ENCODE results near the gene C2CD5.
"Not testable (repeated sequence)": the region's sequence is repeated elsewhere in the genome, so short reads cannot be mapped to it uniquely, and the experiment has no call there.

C2CD5 gene, protein sequence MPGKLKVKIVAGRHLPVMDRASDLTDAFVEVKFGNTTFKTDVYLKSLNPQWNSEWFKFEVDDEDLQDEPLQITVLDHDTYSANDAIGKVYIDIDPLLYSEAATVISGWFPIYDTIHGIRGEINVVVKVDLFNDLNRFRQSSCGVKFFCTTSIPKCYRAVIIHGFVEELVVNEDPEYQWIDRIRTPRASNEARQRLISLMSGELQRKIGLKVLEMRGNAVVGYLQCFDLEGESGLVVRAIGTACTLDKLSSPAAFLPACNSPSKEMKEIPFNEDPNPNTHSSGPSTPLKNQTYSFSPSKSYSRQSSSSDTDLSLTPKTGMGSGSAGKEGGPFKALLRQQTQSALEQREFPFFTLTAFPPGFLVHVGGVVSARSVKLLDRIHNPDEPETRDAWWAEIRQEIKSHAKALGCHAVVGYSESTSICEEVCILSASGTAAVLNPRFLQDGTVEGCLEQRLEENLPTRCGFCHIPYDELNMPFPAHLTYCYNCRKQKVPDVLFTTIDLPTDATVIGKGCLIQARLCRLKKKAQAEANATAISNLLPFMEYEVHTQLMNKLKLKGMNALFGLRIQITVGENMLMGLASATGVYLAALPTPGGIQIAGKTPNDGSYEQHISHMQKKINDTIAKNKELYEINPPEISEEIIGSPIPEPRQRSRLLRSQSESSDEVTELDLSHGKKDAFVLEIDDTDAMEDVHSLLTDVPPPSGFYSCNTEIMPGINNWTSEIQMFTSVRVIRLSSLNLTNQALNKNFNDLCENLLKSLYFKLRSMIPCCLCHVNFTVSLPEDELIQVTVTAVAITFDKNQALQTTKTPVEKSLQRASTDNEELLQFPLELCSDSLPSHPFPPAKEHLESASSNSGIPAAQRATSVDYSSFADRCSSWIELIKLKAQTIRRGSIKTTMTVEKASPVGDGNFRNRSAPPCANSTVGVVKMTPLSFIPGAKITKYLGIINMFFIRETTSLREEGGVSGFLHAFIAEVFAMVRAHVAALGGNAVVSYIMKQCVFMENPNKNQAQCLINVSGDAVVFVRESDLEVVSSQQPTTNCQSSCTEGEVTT

DNA sequence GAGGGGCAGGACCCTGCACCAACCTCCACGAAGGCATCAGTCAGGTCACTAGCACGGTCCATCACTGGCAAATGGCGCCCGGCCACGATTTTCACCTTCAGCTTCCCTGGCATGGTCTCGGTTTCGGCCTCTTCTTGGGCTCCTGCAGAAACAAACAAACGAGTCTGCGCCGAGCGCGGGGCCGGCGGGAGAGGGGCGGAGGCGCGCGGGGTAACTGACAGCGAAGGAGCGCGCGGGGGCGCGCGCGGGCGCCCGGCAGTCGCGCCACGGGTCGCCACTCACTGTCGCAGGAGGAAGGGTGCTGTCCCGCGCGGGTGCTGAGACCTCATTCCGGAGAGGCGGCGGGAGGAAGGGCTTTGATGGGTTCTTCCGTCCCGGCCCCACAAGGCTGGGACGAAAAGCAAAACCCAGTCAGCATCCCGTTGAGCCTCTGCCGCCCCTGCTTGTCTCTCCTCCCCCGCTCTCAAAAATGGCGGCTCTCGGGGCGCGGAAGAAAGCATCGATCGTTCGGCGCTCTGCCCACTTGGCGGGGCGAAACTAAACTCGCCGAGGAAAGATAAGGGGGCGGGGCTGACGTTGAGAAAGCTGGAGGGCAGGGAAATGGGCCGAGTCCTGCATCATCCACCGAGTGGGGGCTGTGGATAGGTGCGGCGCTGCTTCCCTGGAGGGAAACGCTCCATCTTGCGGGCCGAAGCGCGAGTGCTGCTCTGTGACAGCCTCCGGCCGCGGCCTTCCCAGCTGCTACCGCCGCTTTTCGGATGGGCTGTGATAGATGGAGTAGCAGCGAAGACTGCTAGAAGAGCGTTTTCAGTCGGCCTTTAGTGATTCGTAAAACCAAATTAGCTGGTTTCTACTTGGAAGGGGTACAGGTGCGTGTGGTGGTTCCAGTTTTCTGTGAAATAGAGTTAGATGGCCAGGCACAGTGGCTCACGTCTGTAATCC is at the start of gene C2CD5:
C2CD5 (minus strand) TSS at position 505 of the 942 bp plus-strand sequence; CDS start at position 113, 392 bp downstream.
- peak; percentile 88 to 94 (median 90) for DNase-seq

DNA sequence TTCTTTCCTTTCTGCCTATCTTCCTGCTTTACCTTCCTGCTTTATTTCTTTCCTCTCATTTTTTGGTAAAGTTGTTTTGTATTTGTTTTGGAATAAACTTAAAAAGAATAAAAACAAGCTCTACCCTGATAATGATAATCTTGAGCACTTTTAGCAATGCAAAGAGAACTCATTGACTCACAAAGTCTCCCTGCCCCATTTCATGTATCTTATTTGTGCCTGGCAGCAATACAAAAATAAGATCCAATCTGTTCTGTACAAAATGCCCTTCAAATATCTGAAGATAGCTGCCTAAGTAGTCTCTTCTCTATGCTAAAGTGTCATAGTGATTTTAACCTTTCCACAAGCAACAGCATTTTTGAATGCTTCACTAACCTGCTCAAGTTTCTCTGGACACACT is 49.5 kb upstream of the C2CD5 start:
- no peak for DNase-seq

DNA sequence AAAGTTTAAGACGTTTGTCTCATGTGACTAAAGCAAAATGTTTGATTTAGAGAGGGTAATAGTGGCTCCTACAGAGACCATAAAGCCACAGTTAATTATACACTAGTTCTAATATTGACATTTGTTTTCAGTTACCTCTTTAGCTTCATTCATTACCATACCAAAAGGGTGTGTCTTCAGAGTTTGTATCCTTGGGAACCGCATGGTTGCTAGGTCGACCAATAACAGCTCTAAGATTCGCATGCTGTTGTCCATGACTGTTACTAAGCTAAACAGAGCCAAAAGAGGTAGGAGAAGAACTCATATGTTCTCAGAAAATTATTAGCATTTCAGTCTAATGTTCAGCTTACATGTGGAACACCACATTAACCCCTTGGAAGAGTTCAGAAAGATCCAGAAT is 44.5 kb upstream of the C2CD5 start:
- DNase-seq = no peak

DNA sequence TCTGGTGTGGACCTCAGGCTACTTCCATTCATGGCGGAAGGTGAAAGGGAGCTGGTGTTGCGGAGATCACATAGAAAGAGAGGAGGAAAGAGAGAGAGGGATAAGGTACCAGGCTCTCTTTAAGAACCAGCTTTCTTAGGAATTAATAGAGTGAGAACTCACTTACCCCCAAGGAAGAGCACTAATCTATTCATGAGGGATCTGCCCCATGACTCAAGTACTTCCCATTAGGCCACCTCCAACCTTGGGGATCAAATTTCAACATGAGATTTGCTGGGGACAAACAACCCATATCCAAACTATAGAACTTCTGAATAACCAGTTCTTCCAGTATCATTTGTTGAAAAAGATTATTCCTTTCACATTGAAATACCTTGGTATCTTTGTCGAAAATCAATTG is 34.0 kb upstream of the C2CD5 start:
- no peak for DNase-seq

DNA sequence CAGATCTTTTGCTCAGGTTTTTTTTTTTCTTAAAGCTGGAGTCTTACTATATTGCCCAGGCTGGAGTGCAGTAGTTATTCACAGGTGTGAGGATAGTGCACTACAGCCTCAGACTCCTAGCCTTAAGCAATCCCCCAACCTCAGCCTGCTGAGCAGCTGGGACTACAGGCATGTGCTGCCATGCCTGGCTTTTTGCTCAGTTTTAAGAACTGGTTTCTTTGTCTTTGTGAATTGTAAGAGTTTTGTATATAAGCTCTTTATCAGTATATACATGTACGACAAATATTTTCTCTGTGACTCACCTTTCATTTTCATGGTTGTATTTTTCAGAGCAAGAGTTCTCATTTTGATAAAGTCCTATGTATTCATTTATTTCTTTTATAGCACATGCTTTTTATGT is 33.3 kb upstream of the C2CD5 start:
- DNase-seq = no peak

DNA sequence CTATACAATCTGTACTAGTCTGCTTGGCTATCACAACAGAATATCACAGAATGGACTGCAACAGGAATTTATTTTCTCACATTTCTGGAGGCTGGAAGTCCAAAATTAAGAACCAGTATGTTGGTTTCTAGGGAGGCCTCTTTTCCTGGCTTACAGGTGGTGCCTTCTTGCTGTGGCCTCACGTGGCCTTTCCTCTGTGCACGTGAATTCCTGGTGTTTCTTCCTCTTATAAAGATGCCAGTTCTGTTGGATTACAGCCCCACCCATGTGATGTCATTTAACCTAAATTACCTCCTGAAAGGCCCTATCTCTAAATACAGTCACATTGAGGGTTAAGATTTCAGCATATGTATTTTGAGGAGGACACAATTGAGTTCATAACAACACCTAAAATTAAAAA is 32.1 kb upstream of the C2CD5 start:
- DNase-seq = no peak

DNA sequence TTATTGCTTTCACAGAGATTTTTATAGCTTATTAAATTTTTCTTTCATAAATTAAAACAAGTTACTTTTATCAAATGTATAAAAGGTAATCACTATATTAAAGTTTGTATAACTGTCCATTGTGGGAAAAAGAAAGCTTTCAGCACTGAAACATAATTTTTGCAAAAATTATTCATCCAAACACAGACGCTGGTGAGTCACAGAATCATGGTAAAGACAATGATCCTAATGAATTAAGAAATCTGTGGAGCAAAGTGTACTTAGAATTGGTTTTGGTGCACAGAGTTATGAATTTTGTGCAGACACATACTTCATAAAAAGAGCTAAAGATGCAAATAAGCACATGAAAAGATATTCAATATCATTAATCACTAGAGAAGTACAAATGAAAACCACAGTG is 31.7 kb upstream of the C2CD5 start:
- DNase-seq = no peak

DNA sequence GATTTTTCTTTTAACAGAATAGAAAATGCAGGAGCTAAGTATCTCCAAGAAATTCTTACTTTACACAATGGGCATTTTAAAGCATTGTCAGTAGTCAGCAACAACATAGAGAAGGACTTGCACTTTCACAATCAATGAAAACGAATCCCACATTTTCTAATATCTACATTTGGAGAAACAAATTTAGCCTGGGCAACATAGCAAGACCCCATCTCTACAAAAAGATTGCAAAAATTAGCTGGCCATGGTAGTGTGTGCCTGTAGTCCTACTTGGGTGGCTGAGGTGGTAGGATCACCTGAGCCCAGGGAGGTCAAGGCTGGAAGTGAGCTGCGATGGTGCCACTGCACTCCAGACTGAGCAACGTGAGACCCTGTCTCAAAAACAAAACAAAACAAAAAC is 30.6 kb upstream of the C2CD5 start:
- no peak for DNase-seq

DNA sequence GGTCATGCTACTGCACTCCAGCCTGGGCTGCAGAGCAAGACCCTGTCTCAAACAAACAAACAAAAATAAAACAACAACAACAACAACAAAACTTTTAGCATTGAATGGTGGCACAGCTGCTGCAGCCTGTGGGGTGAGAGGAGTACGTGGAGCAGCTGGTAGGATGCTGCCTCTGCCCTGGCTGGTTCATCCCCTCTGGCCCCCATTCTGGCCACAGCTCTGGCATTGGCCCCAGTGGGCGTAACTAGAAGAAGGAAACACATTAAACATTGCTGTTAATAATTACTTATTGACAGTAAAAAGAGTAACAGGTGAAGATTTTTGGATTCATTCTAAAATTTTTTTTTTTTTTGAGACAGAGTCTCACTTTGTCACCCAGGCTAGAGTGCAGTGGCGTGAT is 28.8 kb upstream of the C2CD5 start:
- DNase-seq = no peak

DNA sequence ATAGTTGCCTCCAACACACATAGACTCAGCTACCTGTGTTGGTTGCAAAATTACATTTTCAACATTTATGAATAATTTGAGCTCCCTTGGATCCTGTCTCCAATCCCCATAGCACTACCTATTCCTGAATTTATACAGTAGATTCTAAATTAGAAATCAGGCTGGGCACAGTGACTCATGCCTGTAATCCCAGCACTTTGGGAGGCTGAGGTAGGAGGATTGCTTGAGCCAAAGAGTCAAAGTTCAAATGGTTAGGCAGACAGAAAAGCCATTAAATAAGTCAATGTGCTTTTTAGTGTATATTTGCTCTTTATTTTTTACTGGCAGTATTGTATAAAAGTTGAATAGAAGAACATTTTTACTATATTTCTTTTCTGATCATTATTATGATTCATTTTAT is 24.9 kb upstream of the C2CD5 start:
- no peak for DNase-seq

DNA sequence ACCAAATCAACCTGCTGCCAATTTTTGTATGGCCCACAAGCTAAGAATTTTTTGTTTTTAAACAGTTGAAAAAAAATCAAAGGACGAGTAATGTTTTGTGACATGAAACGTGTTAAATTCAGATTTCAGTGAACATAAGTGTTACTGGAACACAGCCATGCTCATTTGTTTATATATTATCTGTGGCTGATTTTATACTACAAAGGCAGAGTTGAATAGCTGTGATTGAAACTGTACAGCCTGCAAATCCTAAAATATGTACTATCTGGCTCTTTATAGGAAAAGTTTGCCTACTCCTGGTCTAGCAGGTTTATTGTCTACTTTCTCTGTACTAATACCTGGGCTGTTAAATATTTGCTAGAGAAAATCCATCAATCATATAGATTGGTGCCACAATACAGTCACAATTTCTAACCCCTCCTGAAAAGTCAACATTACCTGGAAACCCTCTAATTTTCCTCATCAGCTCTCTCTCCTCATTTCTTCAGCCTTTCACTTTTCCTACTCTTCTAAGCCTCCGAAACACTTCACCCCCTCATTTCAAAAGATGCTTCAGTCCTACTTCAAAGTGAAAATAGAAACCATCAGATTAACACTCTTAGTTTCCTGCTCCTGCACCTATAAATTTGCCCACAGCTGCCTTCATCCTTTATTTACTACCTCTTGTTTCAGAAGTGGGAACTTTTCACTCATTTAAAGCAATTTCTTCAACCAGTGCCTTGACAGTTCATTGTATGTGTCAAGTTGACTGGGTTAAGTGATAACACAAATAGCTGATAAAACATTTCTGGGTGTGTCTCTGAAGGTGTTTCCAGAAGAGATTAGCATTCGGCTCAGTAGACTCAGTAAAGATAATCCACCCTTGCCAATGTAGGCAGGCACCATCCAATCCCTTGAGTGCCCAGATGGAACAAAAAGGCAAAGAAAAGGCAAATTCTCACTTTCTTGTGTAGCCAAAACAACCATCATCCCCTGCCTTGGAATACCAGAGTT is 18.0 kb upstream of the C2CD5 start:
- no peak for DNase-seq

DNA sequence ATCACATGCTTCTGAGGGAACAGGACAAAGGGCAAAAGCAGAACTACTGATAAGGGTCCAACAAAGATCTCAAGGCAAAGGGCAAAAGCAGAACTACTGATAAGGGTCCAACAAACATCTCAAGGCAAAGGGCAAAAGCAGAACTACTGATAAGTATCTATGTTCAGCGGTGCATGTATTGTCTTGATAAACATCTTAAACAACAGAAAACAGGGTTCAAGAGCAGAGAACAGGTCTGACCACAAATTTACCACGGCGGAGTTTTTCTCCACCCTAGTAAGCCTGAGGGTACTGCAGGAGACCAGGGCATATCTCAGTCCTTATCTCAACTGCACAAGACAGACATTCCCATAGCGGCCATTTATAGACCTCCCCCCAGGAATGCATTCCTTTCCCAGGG is 10.4 kb upstream of the C2CD5 start:
- DNase-seq = not testable (repeated sequence)

DNA sequence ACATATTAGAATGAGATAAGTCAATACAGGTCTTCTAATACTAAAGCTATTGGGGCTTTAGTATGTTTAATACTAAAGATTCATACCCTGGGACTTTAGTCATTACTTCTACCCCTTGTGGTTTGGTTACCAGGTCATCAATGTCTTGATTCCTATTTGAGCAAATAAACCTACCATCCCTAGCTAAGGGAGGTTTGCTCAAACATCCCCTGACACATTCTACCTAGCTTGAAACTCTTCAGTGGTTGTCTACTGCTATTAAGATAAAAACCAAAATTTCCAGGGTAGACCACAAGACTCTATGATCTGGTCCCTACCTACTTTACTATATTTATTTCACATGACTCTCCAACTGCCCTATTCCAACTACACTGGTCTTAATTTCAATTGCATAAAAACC is 7.3 kb upstream of the C2CD5 start:
- DNase-seq = no peak

DNA sequence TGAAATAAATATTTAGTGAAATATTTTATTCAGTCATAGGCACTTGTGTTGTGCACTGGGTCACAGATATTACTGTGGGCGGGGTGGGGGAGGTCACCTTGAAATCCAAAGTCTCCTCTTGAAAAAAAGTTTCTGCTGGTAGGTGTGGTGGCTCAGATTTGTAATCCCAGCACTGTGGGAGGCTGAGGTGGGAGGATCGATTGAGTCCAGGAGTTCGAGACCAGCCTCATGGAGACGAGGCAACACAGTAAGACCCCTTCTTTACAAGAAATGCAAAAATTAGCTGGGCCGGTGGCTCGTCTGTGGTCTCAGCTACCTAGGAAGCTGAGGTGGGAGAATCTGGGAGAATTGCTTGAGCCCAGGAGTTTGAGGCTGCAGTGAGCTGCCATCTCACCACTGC is 913 bp upstream of the C2CD5 start:
- no peak for DNase-seq

DNA sequence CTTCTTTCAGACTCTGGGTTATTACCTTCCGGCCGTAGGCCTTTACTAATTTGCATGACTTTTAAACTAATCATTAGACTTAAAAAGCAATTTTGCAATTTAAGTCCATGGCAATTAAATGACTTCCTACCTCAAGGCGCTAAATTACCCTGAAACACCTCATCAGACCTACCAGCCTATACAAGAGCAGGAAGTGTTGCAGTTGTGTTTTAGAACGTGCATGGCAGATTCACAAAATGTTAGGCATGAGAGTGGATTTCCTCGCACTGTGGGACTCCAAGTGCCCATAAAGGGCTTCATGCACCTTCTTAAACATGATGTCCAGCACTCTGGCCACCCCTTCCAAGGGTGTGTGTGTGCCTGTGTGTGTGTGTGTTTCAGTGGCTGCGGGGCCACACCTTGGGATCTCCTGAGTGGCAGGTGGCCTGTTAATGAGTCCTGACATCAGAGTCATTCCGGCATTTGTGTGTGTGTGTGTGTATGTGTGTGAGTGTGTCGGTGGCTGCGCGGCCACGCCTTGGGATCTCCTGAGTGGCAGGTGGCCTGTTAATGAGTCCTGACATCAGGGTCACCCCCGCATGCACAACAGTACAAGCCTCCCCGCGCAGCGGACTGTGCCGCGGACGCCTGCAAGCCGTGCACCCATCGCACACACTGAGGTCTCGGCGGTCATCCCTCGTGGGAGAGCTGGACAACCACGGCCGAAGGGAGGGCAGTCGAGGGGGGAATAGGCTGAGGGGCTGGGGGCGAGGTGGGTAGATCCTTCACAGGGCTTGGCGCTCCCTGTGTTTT is 900 bp downstream of the C2CD5 start:
- peak in 3 of 4 experiments; percentile 18 to 32 (median 19) for DNase-seq

DNA sequence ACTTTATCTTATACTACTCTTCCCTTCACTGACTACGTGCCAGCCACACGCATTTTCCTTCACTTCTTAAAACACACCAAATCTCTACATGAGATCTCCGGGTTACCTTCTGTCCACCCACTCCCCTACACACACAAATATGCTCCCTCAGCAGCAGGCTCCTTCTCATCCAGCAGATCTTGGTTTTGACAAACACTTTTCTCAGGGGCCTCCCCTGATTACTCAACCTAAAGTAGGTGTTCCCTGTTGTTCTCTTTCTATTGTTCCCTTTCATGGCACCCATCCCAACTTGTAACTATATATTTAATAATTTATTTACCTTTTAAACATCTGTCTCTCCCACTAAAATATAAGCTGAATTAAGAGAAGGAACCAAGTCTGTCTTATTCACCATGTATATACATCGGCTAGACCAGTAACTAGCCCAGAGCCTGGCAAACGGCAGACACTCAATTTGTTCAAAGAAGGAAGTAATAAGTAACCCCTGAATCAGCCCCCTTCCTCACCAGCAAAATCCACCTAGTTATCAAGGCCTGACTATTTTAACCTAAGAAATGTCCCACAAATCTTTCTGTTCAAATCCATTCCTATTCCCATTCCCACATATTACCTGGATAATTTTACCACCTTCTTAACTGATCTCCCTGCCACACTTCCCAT is 2.7 kb downstream of the C2CD5 start:
- DNase-seq = no peak

DNA sequence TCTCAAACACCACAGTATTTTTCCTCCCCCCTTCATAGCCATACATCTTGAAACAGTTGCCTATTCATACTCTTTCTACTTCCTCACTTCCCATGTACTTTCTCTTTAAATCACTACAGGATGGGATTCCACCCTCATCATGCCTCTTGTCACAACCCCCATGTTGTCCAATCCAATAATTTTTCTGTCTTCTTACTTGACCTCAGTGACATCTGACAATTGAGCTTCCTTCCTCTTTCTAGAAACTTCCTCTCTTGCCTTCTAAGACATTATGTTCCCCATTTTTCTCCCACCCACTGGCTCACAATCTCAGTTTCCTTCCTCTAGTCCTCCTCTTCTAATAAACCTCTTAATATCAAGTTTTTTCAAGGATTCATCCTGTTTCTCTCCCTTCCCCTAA is 5.3 kb downstream of the C2CD5 start:
- no peak for DNase-seq

DNA sequence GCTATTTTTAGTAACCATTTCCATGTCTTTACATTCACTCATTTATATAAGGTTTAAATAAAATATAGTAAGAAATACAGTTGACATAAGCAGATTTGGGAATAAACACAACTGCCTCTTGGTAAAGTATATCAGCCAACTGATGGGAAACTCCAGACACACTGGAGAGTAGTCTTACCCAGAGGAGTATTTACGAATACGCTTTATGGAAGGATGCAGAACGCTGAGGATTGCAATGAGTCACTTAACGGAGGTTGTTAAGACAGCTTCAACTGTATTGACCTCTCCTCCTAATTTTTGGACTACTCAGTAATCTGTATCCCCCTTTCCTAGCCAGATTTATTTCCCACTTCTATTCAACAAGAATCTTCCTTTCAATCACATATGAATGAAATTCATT is 6.0 kb downstream of the C2CD5 start:
- DNase-seq = no peak

DNA sequence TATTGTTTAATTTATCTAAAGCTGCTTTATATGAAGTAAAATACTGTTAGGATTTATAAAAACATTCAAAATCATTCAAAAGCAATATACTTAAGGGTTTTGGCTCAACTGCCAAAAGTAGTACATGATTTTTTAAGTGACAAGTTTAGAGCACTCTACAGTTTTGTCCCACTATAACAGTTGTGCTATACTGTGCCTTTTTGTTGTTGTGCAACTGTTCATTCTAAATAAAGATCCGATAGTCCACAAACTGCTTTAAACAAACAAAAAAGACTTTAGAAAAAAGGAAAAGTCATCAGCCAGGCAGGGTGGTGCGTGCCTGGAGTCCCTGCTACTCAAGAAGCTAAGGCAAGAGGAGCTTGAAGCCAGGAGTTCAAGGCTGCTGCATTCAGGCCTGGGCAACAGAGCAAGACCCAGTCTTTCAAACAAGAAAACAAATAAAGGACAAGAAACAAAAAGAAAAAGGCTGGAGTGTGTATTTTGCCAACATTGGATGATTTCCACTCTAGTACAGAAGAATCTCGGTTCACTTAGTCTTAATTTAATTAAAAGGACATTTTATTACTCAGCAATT is 7.3 kb downstream of the C2CD5 start:
- no peak for DNase-seq

All from activated CD4-positive, CD25-positive, alpha-beta regulatory T cell (primary cell).